ENCODE data around the gene CIAO2B. TPM values are rescaled to one million over a fixed set of nuclear protein-coding genes. Genes with fewer than 3 reads are reported as not detected.
"Not testable (repeated sequence)": the region's sequence is repeated elsewhere in the genome, so short reads cannot be mapped to it uniquely, and the experiment has no call there.

CIAO2B gene
- 112 TPM for polyA plus RNA-seq (2013, experiment 1 of 2; ENCODE audit: insufficient read length)
- 105 TPM for polyA plus RNA-seq (2013, experiment 2 of 2; ENCODE audit: insufficient read length)

GRCh38 chr16:66934138-66934838 lies at the start of gene CIAO2B:
Gene CIAO2B, minus strand, starts transcription at chr16:66934402. Its CDS starts 38 bp downstream, at chr16:66934364.
- DNase-seq, result peak; percentile 85

- no peak for DNase-seq
These were observed 48.8 kb upstream of the CIAO2B start for GRCh38 chr16:66983033-66983432.

- DNase-seq, result peak; percentile 30
These were observed 45.0 kb upstream of the CIAO2B start for GRCh38 chr16:66979011-66979717.

- DNase-seq, result peak; percentile 78
These were observed 43.3 kb upstream of the CIAO2B start for GRCh38 chr16:66977341-66978113.

- DNase-seq, result no peak
These were observed 42.5 kb upstream of the CIAO2B start for GRCh38 chr16:66976746-66977145.

GRCh38 chr16:66975302-66975893 lies 41.2 kb upstream of the CIAO2B start:
- DNase-seq, result no peak

GRCh38 chr16:66974932-66975246 lies 40.7 kb upstream of the CIAO2B start:
- DNase-seq, result not testable (repeated sequence)

- not testable (repeated sequence) for DNase-seq
These were observed 40.1 kb upstream of the CIAO2B start for GRCh38 chr16:66974156-66974931.

GRCh38 chr16:66973716-66974115 lies 39.5 kb upstream of the CIAO2B start:
- DNase-seq, result no peak

GRCh38 chr16:66972983-66973382 lies 38.8 kb upstream of the CIAO2B start:
- DNase-seq, result no peak

- DNase-seq, result no peak
These were observed 36.8 kb upstream of the CIAO2B start for GRCh38 chr16:66970775-66971720.

- no peak for DNase-seq
These were observed 34.6 kb upstream of the CIAO2B start for GRCh38 chr16:66968847-66969246.

GRCh38 chr16:66964049-66964448 lies 29.8 kb upstream of the CIAO2B start:
- no peak for DNase-seq

- no peak for DNase-seq
These were observed 27.7 kb upstream of the CIAO2B start for GRCh38 chr16:66961914-66962313.

- peak; percentile 60 for DNase-seq
These were observed 27.0 kb upstream of the CIAO2B start, which contains the start of gene CES3 for GRCh38 chr16:66961065-66961744. Gene CES3, plus strand, starts transcription at chr16:66961266. Its CDS starts 42 bp downstream, at chr16:66961308.

GRCh38 chr16:66960270-66960669 lies 26.1 kb upstream of the CIAO2B start:
- no peak for DNase-seq

- DNase-seq, result no peak
These were observed 25.5 kb upstream of the CIAO2B start for GRCh38 chr16:66959704-66960161.

GRCh38 chr16:66958857-66959703 lies 24.9 kb upstream of the CIAO2B start:
- no peak for DNase-seq

GRCh38 chr16:66956154-66956457 lies 21.9 kb upstream of the CIAO2B start:
- not testable (repeated sequence) for DNase-seq

Measured in fibroblast of skin of scalp (primary cell).